GM12878 (cell line): ENCODE measurements around the gene TBL3. TPM values are rescaled to one million over a fixed set of nuclear protein-coding genes. Genes with fewer than 3 reads are reported as not detected.

ENCODE experiments used
- ATAC-seq: fragments of 200-7000 bp; cut with Tn5 transposase; 3 replicates; pipeline ENCODE4 v1.9.1; 2020; ENCODE audit warnings: mild to moderate bottlenecking, moderate library complexity
- BruUV-seq: library from RNA; stranded (reverse); fragments of 400-500 nt; replicated peaks from 2 replicates; lab custom pipeline; 2021; lab: Mats Ljungman, UMichigan
- CTCF ChIA-PET: fragments of 300-600 bp; sonication (Branson Sonifier 250); formaldehyde crosslinking; extraction: SDS; loops from one replicate; lab custom pipeline; 2021; ENCODE audit warnings: inconsistent platforms; lab: Yijun Ruan, JAX
- POLR2A ChIA-PET: fragments of 350-600 bp; formaldehyde crosslinking; extraction: SDS; loops from one replicate; lab custom pipeline; 2021; ENCODE audit warnings: inconsistent platforms; lab: Charles Lee
- RAD21 ChIA-PET: fragments of 300-600 bp; sonication (Branson Sonifier 250); formaldehyde crosslinking; loops from one replicate; lab custom pipeline; 2023; ENCODE audit warnings: antibody characterized with exemption; ENCODE audit not compliant: unreplicated experiment; lab: Charles Lee
- SMC1A ChIA-PET: fragments of 300-600 bp; sonication (Branson Sonifier 250); formaldehyde crosslinking; loops from one replicate; lab custom pipeline; 2023; ENCODE audit not compliant: unreplicated experiment, uncharacterized antibody; lab: Charles Lee
- DNase-seq: peaks from one replicate; pipeline ENCODE4 v3.0.0-alpha.2; 2011; ENCODE audit warnings: low read depth, low spot score
- FAIRE-seq: peaks from 3 replicates; lab custom pipeline; 2011; peaks lifted over from hg19 to GRCh38; lab: Jason Lieb, UNC
- H2AFZ ChIP-seq: 2 replicates; pipeline ENCODE4 v1.6.0; 2011; ENCODE audit warnings: low read depth, low read length, control low read depth; ENCODE audit not compliant: control insufficient read depth
- H3K27ac ChIP-seq: 2 replicates; pipeline ENCODE4 v1.5.1; 2011; ENCODE audit warnings: control low read depth; ENCODE audit not compliant: control insufficient read depth, insufficient read depth
- H3K27me3 ChIP-seq, 2 experiments: replicated peaks in 1 of 2; 2 replicates each; pipeline versions ENCODE4 v1.6.0 to v1.6.1; 2011; ENCODE audit warnings: low read length in 1 of 2; ENCODE audit not compliant: control insufficient read depth in 2 of 2, insufficient read depth in 2 of 2
- H3K36me3 ChIP-seq, 2 experiments: 2 replicates each; pipeline ENCODE4 v1.5.1; 2011; ENCODE audit warnings: low read length in 1 of 2; ENCODE audit not compliant: control insufficient read depth in 2 of 2, insufficient read depth in 2 of 2
- H3K4me1 ChIP-seq: 2 replicates; pipeline ENCODE4 v1.6.1; 2011; ENCODE audit warnings: mild to moderate bottlenecking, low read length, moderate library complexity, mixed read lengths; ENCODE audit not compliant: control insufficient read depth, insufficient read depth
- H3K4me2 ChIP-seq: 2 replicates; pipeline ENCODE4 v1.6.0; 2011; ENCODE audit warnings: control low read depth; ENCODE audit not compliant: control insufficient read depth, insufficient read depth
- H3K4me3 ChIP-seq: fragments of 200-600 bp; sonication (generic); 2 replicates; pipeline ENCODE4 v1.5.1; 2016
- H3K79me2 ChIP-seq: 2 replicates; pipeline ENCODE4 v1.6.0; 2011; ENCODE audit warnings: low read length; ENCODE audit not compliant: control insufficient read depth, insufficient read depth
- H3K9ac ChIP-seq: 2 replicates; pipeline ENCODE4 v1.8.0; 2011; ENCODE audit warnings: low read length, control low read depth, mixed read lengths; ENCODE audit not compliant: control insufficient read depth, insufficient read depth
- H3K9me3 ChIP-seq: replicated peaks from 3 replicates; pipeline ENCODE4 v1.5.1; 2011; ENCODE audit warnings: mild to moderate bottlenecking, low read length; ENCODE audit not compliant: control insufficient read depth, insufficient read depth
- H4K20me1 ChIP-seq: 2 replicates; pipeline ENCODE4 v1.6.0; 2011; ENCODE audit not compliant: control insufficient read depth, insufficient read depth
- E4F1 ChIP-seq: fragments of 450-650 bp; IDR thresholded peaks from 2 replicates; pipeline ENCODE4 v1.6.1; 2018; ENCODE audit warnings: borderline replicate concordance, mild to moderate bottlenecking; ENCODE audit not compliant: partially characterized antibody
- EED ChIP-seq: sonication (generic); IDR thresholded peaks from 2 replicates; pipeline ENCODE4 v1.6.1; 2016; ENCODE audit warnings: antibody characterized with exemption, low read depth
- EGR1 ChIP-seq, 2 experiments: IDR thresholded peaks; 1 replicate in 1 of 2; 2 replicates in 1 of 2; pipeline ENCODE4 v1.6.1; 2011 to 2012; ENCODE audit warnings: low read depth in 2 of 2, low read length in 2 of 2, borderline replicate concordance in 1 of 2, mild to moderate bottlenecking in 1 of 2, moderate library complexity in 1 of 2
- FOXK2 ChIP-seq: fragments of 450-650 bp; IDR thresholded peaks from 2 replicates; pipeline ENCODE4 v1.6.1; 2017; ENCODE audit warnings: mild to moderate bottlenecking, moderate library complexity
- IKZF1 ChIP-seq: fragments of 450-650 bp; conservative IDR thresholded peaks from 2 replicates; pipeline ENCODE4 v1.6.1; 2017; ENCODE audit warnings: antibody characterized with exemption, mild to moderate bottlenecking
- MTA3 ChIP-seq: IDR thresholded peaks from 2 replicates; pipeline ENCODE4 v1.6.1; 2012; ENCODE audit warnings: low read length, inconsistent platforms, borderline replicate concordance
- NFIC ChIP-seq: IDR thresholded peaks from 2 replicates; pipeline ENCODE4 v1.6.1; 2012; ENCODE audit warnings: low read depth, mild to moderate bottlenecking, inconsistent platforms, low read length, moderate library complexity
- PML ChIP-seq: IDR thresholded peaks from 2 replicates; pipeline ENCODE4 v1.6.1; 2012; ENCODE audit warnings: low read length, inconsistent platforms
- SMARCA5 ChIP-seq: fragments of 450-650 bp; IDR thresholded peaks from 2 replicates; pipeline ENCODE4 v1.6.1; 2017; ENCODE audit warnings: mild to moderate bottlenecking
- ZBTB4 ChIP-seq: fragments of 450-650 bp; formaldehyde crosslinking; IDR thresholded peaks from 2 replicates; pipeline ENCODE4 v1.4.0; 2022; ENCODE audit warnings: mild to moderate bottlenecking, moderate library complexity
- ZNF207 ChIP-seq: fragments of 450-650 bp; IDR thresholded peaks from 2 replicates; pipeline ENCODE4 v1.6.1; 2014; ENCODE audit warnings: antibody characterized with exemption, mild to moderate bottlenecking, borderline replicate concordance
- WGBS: methylation state at CpG from one replicate; pipeline ENCODE4 v1.1.6; 2016; ENCODE audit warnings: low lambda C conversion rate; ENCODE audit not compliant: insufficient replicate concordance, insufficient coverage; ENCODE audit errors: missing lambda C conversion rate; 5-methylcytosine and 5-hydroxymethylcytosine counted together
- in situ Hi-C: fragments of 300-500 bp; cut with MboI; formaldehyde crosslinking; loops from 9 replicates; pipeline ENCODE4 v1.14.3; 2018; ENCODE audit warnings: mixed read lengths
- intact Hi-C: fragments of 100-400 bp; cut with micrococcal nuclease; formaldehyde crosslinking; loops from one replicate; pipeline ENCODE4 v1.14.2; 2022; ENCODE audit not compliant: unreplicated experiment
- polyA plus RNA-seq, 11 experiments: library from polyadenylated mRNA; depleted of rRNA in 4 of 11; unstranded in 6 of 11; stranded (reverse) in 5 of 11; fragments of >200 nt; fragmentation: Nextera tagmentation in 4 of 11; fragmentation: Illumina TruSeq in 1 of 11; extraction: Ambion mirVana in 4 of 11; extraction: Trizol in 1 of 11; gene quantifications; 1 replicate in 1 of 11; 2 replicates in 10 of 11; pipeline versions ENCODE4 v1.2.1 to v1.2.3, GENCODE V29; 2011 to 2016; ENCODE audit warnings: inconsistent platforms in 2 of 11, missing spikeins in 2 of 11, low read depth in 1 of 11
- total RNA-seq, 4 experiments: library from RNA; depleted of rRNA in 3 of 4; stranded (reverse); fragments of >200 nt in 3 of 4; fragmentation: Illumina TruSeq in 1 of 4; extraction: Trizol in 1 of 4; gene quantifications; 2 replicates each; pipeline versions ENCODE4 v1.2.1 to v1.2.3, GENCODE V29; 2013 to 2021

The TBL3 gene
- total and polyA plus RNA-seq, 10 of the 15 experiments (the other 5 are each of a cell fraction or from before 2014, with no cell fraction given), result 1.2 to 101 (median 34.2) TPM

GRCh38 chr16:2025878-2026460, 54.1 kb downstream of the TBL3 start:
- Histone ChIP-seq H3K79me2 (no peaks in the 10 kb centered on the region), H2AFZ (no peak overlapping the region), H3K9me3 (no peaks in the 10 kb centered on the region), H3K4me3 (no peak overlapping the region), H4K20me1 (peaks cover 5% of the 10 kb centered on the region; the same call in 1 of the 2 replicates), H3K9ac (no peak overlapping the region), H3K4me1 (peaks cover 7% of the 10 kb centered on the region)
- no TSS peak for BruUV-seq
- ATAC-seq, result no peak
- no peak for DNase-seq
- POLR2A ChIA-PET, result no interaction called here
- FAIRE-seq, result no peak
- no peak for TF ChIP-seq PML
- no peak for TF ChIP-seq MTA3
- TF ChIP-seq ZNF207, result no peak
- TF ChIP-seq EED, result no peak
- TF ChIP-seq SMARCA5, result no peak
- TF ChIP-seq IKZF1, result no peak
- TF ChIP-seq NFIC, result no peak
- no peak for TF ChIP-seq FOXK2
- TF ChIP-seq, all 136 proteins: peak for 0
- in situ Hi-C loops, result no loop called here
- H3K36me3 ChIP-seq, result no peaks in the 10 kb centered on the region
- H3K27me3 ChIP-seq, result peaks cover 11 to 13% of the 10 kb centered on the region in 2 experiments
- SMC1A ChIA-PET, result interaction anchor here (1.0 kb wide), 1 partner anchor 114 kb away, joined by 4 read pairs; no protein-coding TSS in a partner anchor
- no peak overlapping the region for H3K4me2 ChIP-seq
- H3K27ac ChIP-seq, result no peak overlapping the region
- CTCF ChIA-PET, result interaction anchor here (1.0 to 4.4 kb wide), 2 partner anchors 114 to 129 kb away, joined by 3 to 79 read pairs; partner anchors contain the start of gene TRAF7
- intact Hi-C loops, result no loop called here
- WGBS, result 52% methylated on average over 16 of the region's 16 CpGs
- RAD21 ChIA-PET, result no interaction called here

- Histone ChIP-seq H3K27ac (no peak within 1 kb of the TSS), H4K20me1 (peaks cover 5% of the 10 kb centered on the region; the same call in 1 of the 2 replicates), H3K4me2 (peak within 1 kb of the TSS; percentile 9; the same call in 1 of the 2 replicates), H2AFZ (no peak within 1 kb of the TSS), H3K27me3 (peaks cover 11 to 13% of the 10 kb centered on the region in 2 experiments), H3K4me3 (no peak within 1 kb of the TSS; the same call in 1 of the 2 replicates), H3K4me1 (peaks cover 7% of the 10 kb centered on the region), H3K9ac (no peak within 1 kb of the TSS), H3K36me3 (no peaks in the 10 kb centered on the region), H3K79me2 (no peaks in the 10 kb centered on the region), H3K9me3 (no peaks in the 10 kb centered on the region)
- POLR2A ChIA-PET, result no interaction called here
- RAD21 ChIA-PET, result no interaction called here
- no TSS peak for BruUV-seq
- intact Hi-C loops, result no loop called here
- SMC1A ChIA-PET, result no interaction called here
- FAIRE-seq, result no peak
- in situ Hi-C loops, result no loop called here
- TF ChIP-seq EGR1 (IDR thresholded peaks at IDR 0.05; ENCODE audit: borderline replicate concordance in 1 of 2, low read depth in 2 of 2, low read length in 2 of 2) (0 out of 3 replicates have a peak, but pooled peaks of 1 of the 2 experiments have one; percentile 34), ZBTB4 (CRISPR knock-in tag) (no peak), E4F1 (no peak)
- no peak for DNase-seq
- 26% methylated on average over 14 of the region's 59 CpGs for WGBS
- ATAC-seq, result no peak
- CTCF ChIA-PET, result no interaction called here
Observed at GRCh38 chr16:2026461-2027023, 54.7 kb downstream of the TBL3 start, which contains the start of gene NHERF2. Gene NHERF2 (plus strand): TSS chr16:2026902. CDS start chr16:2027006, 104 bp downstream.
